Myocyte (in vitro differentiated cells): ENCODE results near the gene SRP54. TPM values are rescaled to one million over a fixed set of nuclear protein-coding genes. Genes with fewer than 3 reads are reported as not detected.
"Not testable (repeated sequence)": the region's sequence is repeated elsewhere in the genome, so short reads cannot be mapped to it uniquely, and the experiment has no call there.

Experiments
- DNase-seq: peaks from one replicate; pipeline ENCODE4 v3.0.0-alpha.2; 2012; ENCODE audit warnings: low read depth
- polyA plus RNA-seq: library from polyadenylated mRNA; unstranded; fragments of >200 nt; gene quantifications from one replicate; pipeline ENCODE4 v1.2.1, GENCODE V29; 2012; ENCODE audit warnings: missing spikeins
- total RNA-seq: library from RNA; depleted of rRNA; stranded (reverse); fragments of >200 nt; gene quantifications from 2 replicates; pipeline ENCODE4 v1.2.3, GENCODE V29; 2014

SRP54 gene
- 69.8 and 85.1 TPM in 2 replicates for total RNA-seq
- polyA plus RNA-seq: 33.6 TPM

GRCh38 chr14:34982421-34983147 is at the start of gene SRP54:
Gene SRP54 (plus strand): TSS chr14:34982992. CDS start chr14:34996710, 13,718 bp downstream.
- peak; percentile 96 for DNase-seq

- no peak for DNase-seq
Observed at GRCh38 chr14:34933301-34933700, 49.5 kb upstream of the SRP54 start.

- no peak for DNase-seq
Observed at GRCh38 chr14:34935488-34935887, 47.3 kb upstream of the SRP54 start.

GRCh38 chr14:34937442-34937841 is 45.4 kb upstream of the SRP54 start:
- DNase-seq: no peak

DNA sequence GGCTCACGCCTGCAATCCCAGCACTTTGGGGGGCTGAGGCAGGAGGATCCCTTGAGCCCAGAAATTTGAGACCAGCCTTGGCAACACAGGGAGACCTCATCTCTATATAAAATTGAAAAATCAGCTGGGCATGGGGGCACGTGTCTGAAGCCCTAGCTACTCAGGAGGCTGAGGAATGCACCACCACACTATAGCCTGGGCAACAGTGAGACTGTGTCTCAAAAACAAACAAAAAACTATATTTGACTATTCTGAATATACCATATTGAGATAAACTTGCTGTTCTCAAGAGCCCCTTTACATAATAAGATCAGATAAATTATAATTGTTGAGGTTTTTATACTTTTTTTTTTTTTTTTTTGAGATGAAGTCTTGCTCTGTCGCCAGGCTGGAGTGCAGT is 44.9 kb upstream of the SRP54 start:
- no peak for DNase-seq

- DNase-seq: no peak
Observed at GRCh38 chr14:34943506-34943905, 39.3 kb upstream of the SRP54 start.

DNA sequence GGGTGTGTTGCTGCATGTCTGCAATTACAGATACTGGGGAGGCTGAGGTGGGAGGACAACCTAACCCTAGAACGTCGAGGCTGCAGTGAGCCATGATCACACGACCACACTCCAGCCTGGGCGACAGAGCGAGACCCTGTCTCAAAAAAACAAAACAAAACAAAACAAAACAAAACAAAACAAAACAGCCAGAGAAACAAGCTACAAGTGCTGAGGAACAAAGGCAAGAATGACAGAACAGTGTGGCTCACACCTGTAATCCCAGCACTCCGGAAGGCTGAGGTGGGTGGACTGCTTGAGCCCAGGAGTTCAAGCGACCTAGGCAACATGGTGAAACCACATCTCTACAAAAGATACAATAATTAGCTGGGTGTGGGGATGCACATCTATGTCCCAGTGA is 38.0 kb upstream of the SRP54 start:
- DNase-seq: no peak

- no peak for DNase-seq
Observed at GRCh38 chr14:34946699-34947098, 36.1 kb upstream of the SRP54 start.

- peak; percentile 40 for DNase-seq
Observed at GRCh38 chr14:34951286-34951685, 31.5 kb upstream of the SRP54 start.

DNA sequence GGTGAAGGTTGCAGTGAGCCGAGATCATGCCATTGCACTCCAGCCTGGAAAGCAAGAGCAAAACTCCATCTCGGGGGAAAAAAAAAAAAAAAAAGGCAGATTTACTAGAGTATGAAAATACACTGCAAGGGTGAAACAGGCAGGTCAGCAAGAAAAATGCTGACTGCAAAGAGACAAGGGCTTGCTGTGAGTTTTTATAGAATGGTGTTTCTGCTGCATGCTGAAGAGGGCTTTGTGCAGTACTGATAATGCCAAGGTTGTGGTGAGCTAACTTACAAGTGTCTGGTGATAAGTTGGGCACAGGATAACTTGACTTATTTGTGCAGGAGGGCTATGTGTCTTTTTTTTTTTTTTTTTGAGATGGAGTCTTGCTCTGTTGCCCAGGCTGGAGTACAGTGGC is 25.9 kb upstream of the SRP54 start:
- no peak for DNase-seq

- DNase-seq: no peak
Observed at GRCh38 chr14:34957771-34958286, 25.0 kb upstream of the SRP54 start.

DNA sequence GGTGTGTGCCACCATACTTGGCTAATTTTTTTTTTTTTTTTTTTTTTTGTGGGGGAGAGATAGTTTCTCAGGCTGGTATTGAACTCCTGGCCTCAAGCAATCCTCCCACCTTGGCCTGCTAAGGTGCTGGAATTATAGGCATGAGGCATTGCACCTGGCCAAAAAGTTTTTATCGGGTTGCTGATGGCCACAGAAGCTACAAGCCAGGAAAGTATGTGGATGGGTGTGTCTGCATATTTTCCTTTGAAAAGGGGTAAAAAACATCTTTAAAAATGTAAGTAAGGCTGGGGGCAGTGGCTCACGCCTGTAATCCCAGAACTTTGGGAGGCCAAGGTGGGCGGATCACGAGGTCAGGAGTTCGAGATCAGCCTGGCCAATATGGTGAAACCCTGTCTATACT is 20.7 kb upstream of the SRP54 start:
- DNase-seq: not testable (repeated sequence)

DNA sequence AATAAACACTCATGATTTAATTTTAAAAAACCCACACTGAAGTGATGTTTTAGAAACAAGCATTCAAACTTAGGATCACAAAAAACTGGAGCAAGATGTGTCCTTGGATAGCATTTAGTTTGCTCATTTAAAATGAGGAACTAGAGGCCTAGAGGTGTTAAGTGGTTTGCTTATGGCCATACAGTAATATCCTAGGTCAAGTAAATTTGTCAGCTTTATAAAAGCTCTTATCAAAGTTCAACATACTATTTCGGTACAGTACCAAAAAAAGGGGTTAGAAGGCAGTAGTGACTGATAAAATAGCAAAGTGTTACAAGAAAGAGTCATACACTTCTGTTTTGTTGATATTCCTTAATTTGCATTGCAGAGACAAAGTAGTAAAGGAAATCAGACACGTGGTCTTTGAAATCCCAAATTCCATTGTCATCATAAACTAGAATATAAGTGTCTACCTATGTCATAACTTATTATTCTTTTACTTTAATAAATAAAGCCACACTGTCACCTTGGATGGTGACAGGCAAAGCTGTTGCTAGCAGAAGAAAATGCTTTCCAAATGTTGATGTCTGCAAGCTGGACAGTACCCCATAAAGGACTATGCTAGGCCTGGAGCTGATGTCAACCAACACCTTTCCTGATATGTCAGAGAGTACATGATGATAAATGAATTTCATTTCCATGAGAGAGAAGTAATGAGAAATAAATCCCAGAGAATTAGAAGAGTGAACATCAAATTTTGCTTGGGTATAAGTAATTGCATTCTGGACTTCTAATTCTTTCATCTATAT is 17.6 kb upstream of the SRP54 start:
- DNase-seq: no peak

- DNase-seq: no peak
Observed at GRCh38 chr14:34965912-34966311, 16.9 kb upstream of the SRP54 start.

- no peak for DNase-seq
Observed at GRCh38 chr14:34966413-34966812, 16.4 kb upstream of the SRP54 start.

DNA sequence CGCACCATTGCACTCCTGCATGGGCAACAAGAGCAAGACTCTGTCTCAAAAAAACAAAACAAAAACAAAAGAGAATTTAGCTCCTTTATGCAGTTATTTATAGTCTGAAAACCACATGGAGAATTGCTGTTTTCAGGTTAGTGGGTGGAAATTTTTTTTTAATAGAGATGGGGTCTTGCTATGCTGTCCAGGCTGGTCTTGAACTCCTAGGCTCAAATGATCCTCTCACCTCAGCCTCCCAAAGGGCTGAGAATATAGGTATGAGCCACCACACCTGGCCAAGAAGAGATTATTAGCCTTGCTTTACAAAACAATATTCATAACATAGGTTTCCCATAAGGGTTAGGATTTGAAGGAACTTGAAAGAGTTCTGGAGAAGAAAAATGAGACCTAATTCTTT is 12.1 kb upstream of the SRP54 start:
- no peak for DNase-seq

GRCh38 chr14:34971381-34971780 is 11.4 kb upstream of the SRP54 start:
- no peak for DNase-seq

DNA sequence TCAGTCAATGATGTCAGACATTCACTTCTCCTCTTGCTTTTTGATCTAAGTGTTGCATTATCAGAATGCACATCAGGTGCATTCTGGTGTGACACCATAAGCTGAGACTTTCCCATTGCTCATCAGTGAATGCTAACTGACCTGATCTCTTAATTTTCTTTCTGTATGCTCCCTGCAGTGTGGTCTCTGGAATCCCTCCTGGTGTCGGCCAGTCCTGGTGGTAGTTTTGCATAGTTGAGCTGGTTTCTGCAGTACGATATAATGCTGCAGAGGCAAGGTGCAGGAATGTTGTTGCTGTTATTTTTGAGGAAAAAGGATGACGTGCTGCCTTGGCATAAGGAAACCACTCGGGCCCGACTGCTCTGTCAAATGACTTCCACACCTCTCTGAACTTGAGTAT is 11.0 kb upstream of the SRP54 start:
- no peak for DNase-seq

GRCh38 chr14:34978444-34978843 is 4.3 kb upstream of the SRP54 start:
- no peak for DNase-seq

GRCh38 chr14:34980337-34980900 is 2.4 kb upstream of the SRP54 start:
- peak; percentile 22 for DNase-seq

DNA sequence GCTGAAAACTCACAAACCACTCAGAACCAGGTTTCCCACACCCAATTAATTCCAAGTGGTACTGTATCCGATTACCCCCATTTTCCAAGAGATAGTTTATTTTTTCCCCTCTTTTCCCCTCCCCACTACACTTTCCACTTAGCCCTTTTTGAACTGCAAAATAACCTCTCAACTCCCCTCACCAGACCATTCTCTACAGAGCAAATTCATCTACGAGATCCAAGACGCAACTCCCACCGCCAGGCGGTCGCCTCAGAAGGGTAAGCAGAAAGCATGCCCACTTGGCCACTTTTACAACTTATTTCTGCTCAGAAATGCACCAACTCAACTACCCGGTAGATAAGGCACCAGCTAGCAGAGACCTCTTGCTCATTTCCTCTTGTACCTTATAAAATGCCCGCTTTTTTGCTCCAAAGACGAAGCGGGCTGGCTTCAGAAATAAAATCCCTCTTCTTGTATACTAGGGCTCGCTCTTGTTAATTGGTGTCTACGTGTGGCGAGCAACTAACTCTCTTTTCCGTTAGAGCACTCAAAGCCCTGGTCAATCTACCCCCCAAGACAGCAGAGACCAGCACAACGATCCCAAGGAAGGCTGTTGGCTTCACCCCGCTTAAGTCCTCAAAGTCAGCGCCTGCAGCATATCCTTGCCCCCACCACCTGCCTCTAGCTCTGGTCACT is 910 bp upstream of the SRP54 start:
- DNase-seq: no peak
